SK-N-SH (cell line): Measurements from ENCODE around the gene GPR37L1. TPM values are rescaled to one million over a fixed set of nuclear protein-coding genes. Genes with fewer than 3 reads are reported as not detected.

Experiments
- CTCF ChIA-PET: fragments of 300-600, 350-600 bp; formaldehyde crosslinking; extraction: SDS; loops from one replicate; lab custom pipeline; 2021; lab: Yijun Ruan, JAX
- POLR2A ChIA-PET: fragments of 350-600 bp; sonication (Branson Sonifier 250); formaldehyde crosslinking; extraction: SDS; loops from one replicate; lab custom pipeline; 2020; ENCODE audit warnings: antibody characterized with exemption, inconsistent platforms; lab: Yijun Ruan, JAX
- DNase-seq: peaks from one replicate; pipeline ENCODE4 v3.0.0; 2012
- H2AFZ ChIP-seq: fragments of 200-600 bp; sonication (generic); 2 replicates; pipeline ENCODE4 v1.8.1; 2016; ENCODE audit warnings: antibody characterized with exemption, mild to moderate bottlenecking, low read depth
- H3F3A ChIP-seq: fragments of 200-600 bp; sonication (generic); replicated peaks from 2 replicates; pipeline ENCODE3; 2016; ENCODE audit warnings: antibody characterized with exemption, mild to moderate bottlenecking; ENCODE audit not compliant: insufficient read depth
- H3K27ac ChIP-seq, 2 experiments: fragments of 200-500 bp in 1 of 2; fragments of 200-600 bp in 1 of 2; sonication (Bioruptor generic) in 1 of 2; sonication (generic), shearing (Covaris generic) in 1 of 2; 2 replicates each; pipeline versions ENCODE4 v1.5.1 to v1.6.1; 2014 to 2016; ENCODE audit warnings: low read depth in 2 of 2, inconsistent platforms in 1 of 2, low read length in 1 of 2, mild to moderate bottlenecking in 1 of 2, mixed read lengths in 1 of 2
- H3K27me3 ChIP-seq: fragments of 200-600 bp; sonication (generic), shearing (Covaris generic); 2 replicates; pipeline ENCODE4 v1.6.1; 2016; ENCODE audit warnings: mixed run types; ENCODE audit not compliant: insufficient read depth
- H3K36me3 ChIP-seq, 2 experiments: fragments of 200-500 bp in 1 of 2; fragments of 200-600 bp in 1 of 2; sonication (Bioruptor generic) in 1 of 2; sonication (generic) in 1 of 2; replicated peaks in 1 of 2; 2 replicates each; pipeline versions ENCODE3 to v1.5.1; 2014 to 2016; ENCODE audit warnings: low read length in 1 of 2, mild to moderate bottlenecking in 1 of 2; ENCODE audit not compliant: insufficient read depth in 2 of 2, control insufficient read depth in 1 of 2
- H3K4me1 ChIP-seq, 2 experiments: fragments of 200-500 bp in 1 of 2; fragments of 200-600 bp in 1 of 2; sonication (Bioruptor generic) in 1 of 2; sonication (generic), shearing (Covaris generic) in 1 of 2; 2 replicates each; pipeline versions ENCODE4 v1.5.1 to v1.6.1; 2014 to 2016; ENCODE audit warnings: low read depth in 1 of 2, low read length in 1 of 2, mixed run types in 1 of 2; ENCODE audit not compliant: insufficient read depth in 2 of 2, control insufficient read depth in 1 of 2
- H3K4me2 ChIP-seq: fragments of 200-600 bp; sonication (generic), shearing (Covaris generic); 2 replicates; pipeline ENCODE4 v1.6.1; 2017; ENCODE audit warnings: mixed run types
- H3K4me3 ChIP-seq, 2 experiments: fragments of 200-500 bp in 1 of 2; fragments of 200-600 bp in 1 of 2; sonication (Bioruptor generic) in 1 of 2; sonication (generic), shearing (Covaris generic) in 1 of 2; 2 replicates each; pipeline versions ENCODE4 v1.5.1 to v1.8.1; 2014 to 2016; ENCODE audit warnings: low read depth in 2 of 2, inconsistent platforms in 1 of 2, low read length in 1 of 2, mild to moderate bottlenecking in 1 of 2, mixed read lengths in 1 of 2, moderate library complexity in 1 of 2
- H3K79me2 ChIP-seq: fragments of 200-600 bp; sonication (generic); 2 replicates; pipeline ENCODE4 v1.8.1; 2017; ENCODE audit warnings: mild to moderate bottlenecking; ENCODE audit not compliant: insufficient read depth
- H3K9ac ChIP-seq: fragments of 200-600 bp; sonication (generic); 2 replicates; pipeline ENCODE4 v1.6.1; 2017; ENCODE audit warnings: mixed run types
- H3K9me2 ChIP-seq: fragments of 200-600 bp; sonication (generic); 2 replicates; pipeline ENCODE4 v1.6.1; 2017; ENCODE audit warnings: mixed run types
- H3K9me3 ChIP-seq: fragments of 200-600 bp; sonication (generic); 2 replicates; pipeline ENCODE4 v1.6.1; 2017; ENCODE audit warnings: mixed run types, mild to moderate bottlenecking, moderate library complexity
- H4K20me1 ChIP-seq: fragments of 200-600 bp; sonication (generic); 2 replicates; pipeline ENCODE4 v1.6.1; 2017; ENCODE audit warnings: mild to moderate bottlenecking, mixed run types; ENCODE audit not compliant: insufficient read depth
- CHD2 ChIP-seq: fragments of 150-350 bp; IDR thresholded peaks from 2 replicates; pipeline ENCODE4 v1.6.1; 2018; ENCODE audit warnings: low read length; ENCODE audit not compliant: partially characterized antibody
- CTCF ChIP-seq: fragments of 200-600 bp; sonication (generic); IDR thresholded peaks from 2 replicates; pipeline ENCODE4 v1.6.1; 2017; ENCODE audit warnings: antibody characterized with exemption, mild to moderate bottlenecking, moderate library complexity
- EP300 ChIP-seq, 2 experiments: IDR thresholded peaks; 2 replicates each; pipeline versions ENCODE4 v1.4.0 to v1.6.1; 2012; ENCODE audit warnings: borderline replicate concordance in 1 of 2, low read depth in 1 of 2, low read length in 1 of 2
- FOSL2 ChIP-seq: IDR thresholded peaks from 2 replicates; pipeline ENCODE4 v1.4.0; 2012; ENCODE audit warnings: low read depth, mild to moderate bottlenecking, moderate library complexity, borderline replicate concordance
- FOXJ3 ChIP-seq: sonication (generic); formaldehyde crosslinking; IDR thresholded peaks from 2 replicates; pipeline ENCODE4 v1.5.1; 2020; ENCODE audit warnings: mild to moderate bottlenecking, missing genetic modification reagents
- FOXM1 ChIP-seq: IDR thresholded peaks from 2 replicates; pipeline ENCODE4 v1.4.0; 2012; ENCODE audit warnings: low read depth, mild to moderate bottlenecking
- GATA2 ChIP-seq: sonication (generic); formaldehyde crosslinking; IDR thresholded peaks from 2 replicates; pipeline ENCODE4 v1.5.0; 2020; ENCODE audit warnings: mild to moderate bottlenecking, missing genetic modification reagents
- JUND ChIP-seq: IDR thresholded peaks from 2 replicates; pipeline ENCODE4 v1.4.0; 2012
- MAX ChIP-seq: IDR thresholded peaks from 2 replicates; pipeline ENCODE4 v1.4.0; 2012; ENCODE audit warnings: low read depth
- MEF2A ChIP-seq: IDR thresholded peaks from 2 replicates; pipeline ENCODE4 v1.4.0; 2012; ENCODE audit warnings: low read depth, borderline replicate concordance
- MXI1 ChIP-seq: IDR thresholded peaks from 2 replicates; pipeline ENCODE4 v1.6.1; 2012; ENCODE audit warnings: mild to moderate bottlenecking, low read depth, low read length, improper control_type of control experiment
- NRF1 ChIP-seq: IDR thresholded peaks from 2 replicates; pipeline ENCODE4 v1.6.1; 2012; ENCODE audit warnings: low read depth, mild to moderate bottlenecking, low read length
- PBX3 ChIP-seq: IDR thresholded peaks from 2 replicates; pipeline ENCODE4; 2012
- POLR2AphosphoS5 ChIP-seq: IDR thresholded peaks from 2 replicates; pipeline ENCODE4 v1.6.1; 2012; ENCODE audit warnings: low read depth, low read length
- REST ChIP-seq: IDR thresholded peaks from 2 replicates; pipeline ENCODE4 v1.6.1; 2012; ENCODE audit warnings: mild to moderate bottlenecking, low read depth, low read length, moderate library complexity
- RFX5 ChIP-seq: IDR thresholded peaks from 2 replicates; pipeline ENCODE4 v1.6.1; 2012; ENCODE audit warnings: mild to moderate bottlenecking, improper control_type of control experiment, low read length
- RXRA ChIP-seq: IDR thresholded peaks from 2 replicates; pipeline ENCODE4 v1.4.0; 2012; ENCODE audit warnings: low read depth, mild to moderate bottlenecking, borderline replicate concordance
- SIN3A ChIP-seq: IDR thresholded peaks from 2 replicates; pipeline ENCODE4 v1.6.1; 2012; ENCODE audit warnings: low read depth, mild to moderate bottlenecking, low read length, moderate library complexity, borderline replicate concordance
- TCF12 ChIP-seq: IDR thresholded peaks from 2 replicates; pipeline ENCODE4 v1.4.0; 2012
- TEAD4 ChIP-seq: IDR thresholded peaks from 2 replicates; pipeline ENCODE4 v1.4.0; 2012; ENCODE audit warnings: mild to moderate bottlenecking, borderline replicate concordance; ENCODE audit not compliant: insufficient read depth
- USF2 ChIP-seq: fragments of 150-350 bp; IDR thresholded peaks from 2 replicates; pipeline ENCODE4 v1.6.1; 2017; ENCODE audit warnings: antibody characterized with exemption, low read length, low read depth, borderline replicate concordance
- YY1 ChIP-seq: IDR thresholded peaks from 2 replicates; pipeline ENCODE4 v1.4.0; 2012; ENCODE audit warnings: low read depth, mild to moderate bottlenecking
- WGBS: methylation state at CpG from one replicate; pipeline ENCODE4 v1.1.6; 2017; ENCODE audit warnings: low lambda C conversion rate; 5-methylcytosine and 5-hydroxymethylcytosine counted together
- polyA plus RNA-seq, 3 experiments: library from polyadenylated mRNA; depleted of rRNA; stranded (reverse); fragments of >200 nt; gene quantifications; 2 replicates each; pipeline ENCODE4 v1.2.3, GENCODE V29; 2012

GPR37L1 gene
- polyA plus RNA-seq, 1 of the 3 experiments (the other 2 are of a cell fraction), result not detected

- TF ChIP-seq CTCF, result no peak
- no peak for TF ChIP-seq PBX3
- no peak for TF ChIP-seq SIN3A
- TF ChIP-seq RFX5, result no peak
- no peak for TF ChIP-seq YY1
Measured at GRCh38 chr1:202151045-202151444, 28.3 kb downstream of the GPR37L1 start (continued).

GRCh38 chr1:202152399-202152798, 29.7 kb downstream of the GPR37L1 start:
- no peak overlapping the region for H3K27ac ChIP-seq
- no peaks in the 10 kb centered on the region for H4K20me1 ChIP-seq
- WGBS, result 95% methylated on average over 6 of the region's 10 CpGs
- ChIA-PET CTCF (interaction anchor here (0.6 to 1.9 kb wide), 4 partner anchors 17 to 153 kb away, joined by 3 to 6 read pairs (median 3); no protein-coding TSS in a partner anchor), POLR2A (no interaction called here)
- H3K27me3 ChIP-seq, result no peaks in the 10 kb centered on the region
- H3K4me3 ChIP-seq, result no peak overlapping the region
- peaks cover 9 to 19% of the 10 kb centered on the region in 2 experiments; a peak in 1 of 4 replicates for H3K4me1 ChIP-seq
- H2AFZ ChIP-seq, result no peak overlapping the region
- no peak overlapping the region for H3K9ac ChIP-seq
- DNase-seq, result no peak
- no peaks in the 10 kb centered on the region for H3K36me3 ChIP-seq
- no peaks in the 10 kb centered on the region for H3K9me2 ChIP-seq
- TF ChIP-seq FOXM1, result no peak
- TF ChIP-seq CHD2, result no peak
- TF ChIP-seq EP300 (IDR thresholded peaks at IDR 0.05; ENCODE audit: borderline replicate concordance in 1 of 2, low read depth in 1 of 2, low read length in 1 of 2), result no peak
- no peak for TF ChIP-seq FOXJ3 (CRISPR knock-in tag)
- TF ChIP-seq GATA2 (CRISPR knock-in tag), result no peak
- no peak for TF ChIP-seq RXRA
- TF ChIP-seq YY1, result no peak
- TF ChIP-seq MXI1, result no peak
- no peak for TF ChIP-seq USF2
- no peak for TF ChIP-seq TEAD4
- no peak for TF ChIP-seq JUND
- TF ChIP-seq REST, result no peak
- TF ChIP-seq MAX, result no peak
- TF ChIP-seq RFX5, result no peak
- TF ChIP-seq TCF12, result no peak
- no peak for TF ChIP-seq POLR2AphosphoS5
- no peak for TF ChIP-seq NRF1
- TF ChIP-seq MEF2A, result no peak
- no peak for TF ChIP-seq FOSL2
- H3K9me3 ChIP-seq, result no peaks in the 10 kb centered on the region
- H3F3A ChIP-seq, result peaks cover 13% of the 10 kb centered on the region
- no peak overlapping the region for H3K4me2 ChIP-seq
- no peaks in the 10 kb centered on the region for H3K79me2 ChIP-seq
